SK-N-SH treated with all-trans-retinoic acid at 6 μM for 48 hours (cell line): ENCODE data around the gene ARHGAP15.

Experiments
- ISL1 ChIP-seq: fragments of 250-450 bp; sonication (Bioruptor Pico); IDR thresholded peaks from 2 replicates; pipeline ENCODE4 v2.1.2; 2022; ENCODE audit warnings: mild to moderate bottlenecking, moderate library complexity
- SNAI2 ChIP-seq: fragments of 250-450 bp; sonication (Bioruptor Pico); IDR thresholded peaks from 2 replicates; pipeline ENCODE4 v1.5.0; 2020; ENCODE audit warnings: mild to moderate bottlenecking, moderate library complexity
- TOX ChIP-seq: fragments of 250-450 bp; sonication (Bioruptor Pico); IDR thresholded peaks from 2 replicates; pipeline ENCODE4 v1.8.0; 2021; ENCODE audit warnings: mild to moderate bottlenecking, moderate library complexity, borderline replicate concordance
- ZFP3 ChIP-seq: fragments of 250-450 bp; sonication (Bioruptor Pico); IDR thresholded peaks from 2 replicates; pipeline ENCODE4 v1.5.0; 2020; ENCODE audit warnings: mild to moderate bottlenecking, moderate library complexity
- ZNF70 ChIP-seq: fragments of 450-650 bp; formaldehyde crosslinking; IDR thresholded peaks from 2 replicates; pipeline ENCODE4 v1.5.0; 2020; ENCODE audit warnings: mild to moderate bottlenecking, moderate library complexity
- TF ChIP-seq, protein P1 (sequence below): fragments of 250-450 bp; sonication (Bioruptor Pico); IDR thresholded peaks from 2 replicates; pipeline ENCODE4 v1.8.0; 2020; ENCODE audit warnings: mild to moderate bottlenecking, moderate library complexity, borderline replicate concordance

DNA sequence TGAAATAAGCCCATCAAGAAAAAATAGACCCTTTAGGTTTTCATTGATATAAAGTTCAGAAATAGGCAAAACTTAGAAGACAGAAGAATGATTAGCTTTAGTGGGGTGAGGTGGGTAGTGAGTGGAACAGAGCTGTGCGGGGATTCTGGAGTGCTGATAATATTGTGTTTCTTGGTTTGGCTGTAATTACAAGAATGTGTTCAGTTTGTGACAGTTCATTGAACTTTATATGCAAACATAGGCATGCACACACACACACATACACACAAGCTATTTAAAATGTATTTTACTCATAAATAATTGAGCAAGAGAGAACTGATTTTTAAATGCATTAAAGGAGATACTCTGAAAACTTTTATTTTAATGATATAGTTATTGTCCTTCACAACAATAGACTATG lies 17.1 kb downstream of the ARHGAP15 start:
- TF ChIP-seq ISL1 (CRISPR knock-in tag): no peak
- TF ChIP-seq ZFP3 (CRISPR knock-in tag): no peak
- no peak for TF ChIP-seq ZNF70 (CRISPR knock-in tag)
- TF ChIP-seq SNAI2 (CRISPR knock-in tag): no peak
- no peak for TF ChIP-seq TOX (CRISPR knock-in tag)
- TF ChIP-seq, protein P1, sequence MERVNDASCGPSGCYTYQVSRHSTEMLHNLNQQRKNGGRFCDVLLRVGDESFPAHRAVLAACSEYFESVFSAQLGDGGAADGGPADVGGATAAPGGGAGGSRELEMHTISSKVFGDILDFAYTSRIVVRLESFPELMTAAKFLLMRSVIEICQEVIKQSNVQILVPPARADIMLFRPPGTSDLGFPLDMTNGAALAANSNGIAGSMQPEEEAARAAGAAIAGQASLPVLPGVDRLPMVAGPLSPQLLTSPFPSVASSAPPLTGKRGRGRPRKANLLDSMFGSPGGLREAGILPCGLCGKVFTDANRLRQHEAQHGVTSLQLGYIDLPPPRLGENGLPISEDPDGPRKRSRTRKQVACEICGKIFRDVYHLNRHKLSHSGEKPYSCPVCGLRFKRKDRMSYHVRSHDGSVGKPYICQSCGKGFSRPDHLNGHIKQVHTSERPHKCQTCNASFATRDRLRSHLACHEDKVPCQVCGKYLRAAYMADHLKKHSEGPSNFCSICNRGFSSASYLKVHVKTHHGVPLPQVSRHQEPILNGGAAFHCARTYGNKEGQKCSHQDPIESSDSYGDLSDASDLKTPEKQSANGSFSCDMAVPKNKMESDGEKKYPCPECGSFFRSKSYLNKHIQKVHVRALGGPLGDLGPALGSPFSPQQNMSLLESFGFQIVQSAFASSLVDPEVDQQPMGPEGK: no peak
